NT2/D1 (cell line): ENCODE results near the gene KCTD10.

Experiments
- DNase-seq: peaks from one replicate; pipeline ENCODE4 v3.0.0-alpha.2; 2011; ENCODE audit warnings: low read depth, low spot score
- H3K27me3 ChIP-seq: 2 replicates; pipeline ENCODE4 v1.6.0; 2011; ENCODE audit warnings: mild to moderate bottlenecking; ENCODE audit not compliant: insufficient read length, insufficient read depth
- H3K36me3 ChIP-seq: 2 replicates; pipeline ENCODE4 v1.6.1; 2011; ENCODE audit warnings: mild to moderate bottlenecking, low read length, mixed read lengths; ENCODE audit not compliant: insufficient read depth, insufficient read length
- H3K4me1 ChIP-seq: 2 replicates; pipeline ENCODE4 v1.5.1; 2011; ENCODE audit not compliant: insufficient read depth, insufficient read length
- H3K4me3 ChIP-seq: 2 replicates; pipeline ENCODE4 v1.5.1; 2011; ENCODE audit warnings: low read depth; ENCODE audit not compliant: insufficient read length
- H3K9ac ChIP-seq: 2 replicates; pipeline ENCODE4 v1.6.0; 2011; ENCODE audit warnings: low read depth; ENCODE audit not compliant: insufficient read length
- H3K9me3 ChIP-seq: 2 replicates; pipeline ENCODE4 v1.5.1; 2011; ENCODE audit warnings: mild to moderate bottlenecking, low read length; ENCODE audit not compliant: insufficient read depth
- SUZ12 ChIP-seq: IDR thresholded peaks from 2 replicates; pipeline ENCODE4 v1.6.1; 2011; ENCODE audit not compliant: insufficient read length, insufficient read depth; ENCODE audit errors: extremely low read depth
- YY1 ChIP-seq: IDR thresholded peaks from 2 replicates; pipeline ENCODE4 v1.6.1; 2011; ENCODE audit not compliant: insufficient read length, insufficient read depth
- ZNF274 ChIP-seq: IDR thresholded peaks from 2 replicates; pipeline ENCODE4 v1.6.1; 2011; ENCODE audit warnings: mild to moderate bottlenecking, low read depth, low read length

The KCTD10 gene

DNA sequence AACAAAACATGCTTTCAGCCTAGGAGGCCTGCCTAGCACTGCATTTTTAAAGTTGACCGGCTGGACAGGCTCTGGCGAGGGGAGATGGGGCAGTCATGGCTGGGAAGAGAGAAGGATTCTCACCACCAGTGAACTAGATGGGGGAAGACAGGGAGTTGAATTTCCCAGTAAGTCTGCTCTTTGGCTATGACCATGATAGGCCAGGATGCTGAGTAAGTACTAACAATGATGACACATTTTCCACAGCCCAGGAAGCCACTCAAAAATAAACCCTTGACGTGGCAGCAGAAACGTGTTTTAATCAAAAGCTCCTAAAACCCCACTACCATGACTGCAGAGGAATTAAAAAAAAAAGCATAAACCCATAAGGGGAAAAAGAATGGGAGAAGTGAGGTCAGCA is 19.0 kb downstream of the KCTD10 start:
- DNase-seq = no peak
- peaks cover 70% of the 10 kb centered on the region for H3K36me3 ChIP-seq
- H3K4me1 ChIP-seq = peaks cover 29% of the 10 kb centered on the region
- peak overlapping the region; percentile 3 for H3K4me3 ChIP-seq
- H3K9me3 ChIP-seq = no peaks in the 10 kb centered on the region
- no peak for TF ChIP-seq YY1
- TF ChIP-seq SUZ12 = no peak
- no peak for TF ChIP-seq ZNF274
- no peaks in the 10 kb centered on the region for H3K27me3 ChIP-seq
- peak overlapping the region; percentile 65 for H3K9ac ChIP-seq

DNA sequence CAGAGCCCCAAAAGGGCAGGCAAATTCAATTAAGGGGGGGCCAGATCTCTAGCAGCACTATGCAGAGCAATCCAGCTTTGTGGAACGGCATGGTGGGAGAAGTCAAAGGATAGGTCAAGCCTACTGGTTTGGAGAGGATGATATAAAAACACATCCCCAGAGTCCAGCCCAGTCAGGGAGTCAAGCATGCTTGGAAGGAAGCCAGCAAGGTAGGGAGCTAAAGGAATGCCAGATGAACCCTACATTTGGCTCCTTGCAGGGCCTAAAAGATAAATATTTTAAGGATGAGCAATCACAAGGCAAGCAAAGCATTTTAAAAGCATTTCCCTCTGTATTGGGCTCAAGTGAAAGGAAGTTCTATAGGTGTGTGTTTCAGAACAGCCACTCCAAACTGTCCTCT is 21.4 kb downstream of the KCTD10 start:
- no peak for DNase-seq
- Histone ChIP-seq H3K9me3 (no peaks in the 10 kb centered on the region), H3K36me3 (peaks cover 88% of the 10 kb centered on the region), H3K4me3 (no peak overlapping the region), H3K4me1 (peaks cover 16% of the 10 kb centered on the region), H3K9ac (no peak overlapping the region), H3K27me3 (no peaks in the 10 kb centered on the region)
- TF ChIP-seq ZNF274 (no peak), YY1 (no peak), SUZ12 (no peak)

DNA sequence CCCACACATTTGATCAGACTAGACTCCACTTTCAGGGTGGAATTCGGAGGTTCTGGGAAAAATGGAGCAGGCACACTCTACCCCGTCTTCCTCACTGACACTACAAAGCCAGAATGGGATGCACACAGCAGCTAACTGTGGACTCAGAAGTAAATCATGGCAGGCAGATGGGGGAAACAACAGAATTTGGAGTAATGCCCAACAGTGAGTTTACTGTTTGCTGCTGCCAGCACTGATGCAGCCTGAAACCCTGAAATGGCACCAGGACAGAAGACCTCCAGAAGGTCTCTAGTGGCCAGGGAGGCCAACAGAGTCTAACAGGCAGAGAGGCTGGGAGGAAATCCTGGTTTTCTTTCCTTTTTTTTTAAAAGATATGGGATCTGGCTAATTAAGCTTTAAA is 24.6 kb downstream of the KCTD10 start:
- DNase-seq = no peak
- Histone ChIP-seq H3K36me3 (peaks cover 97% of the 10 kb centered on the region), H3K9me3 (no peaks in the 10 kb centered on the region), H3K4me3 (no peak overlapping the region), H3K4me1 (no peaks in the 10 kb centered on the region), H3K27me3 (no peaks in the 10 kb centered on the region), H3K9ac (no peak overlapping the region)
- no peak for TF ChIP-seq ZNF274
- no peak for TF ChIP-seq SUZ12
- TF ChIP-seq YY1 = no peak

DNA sequence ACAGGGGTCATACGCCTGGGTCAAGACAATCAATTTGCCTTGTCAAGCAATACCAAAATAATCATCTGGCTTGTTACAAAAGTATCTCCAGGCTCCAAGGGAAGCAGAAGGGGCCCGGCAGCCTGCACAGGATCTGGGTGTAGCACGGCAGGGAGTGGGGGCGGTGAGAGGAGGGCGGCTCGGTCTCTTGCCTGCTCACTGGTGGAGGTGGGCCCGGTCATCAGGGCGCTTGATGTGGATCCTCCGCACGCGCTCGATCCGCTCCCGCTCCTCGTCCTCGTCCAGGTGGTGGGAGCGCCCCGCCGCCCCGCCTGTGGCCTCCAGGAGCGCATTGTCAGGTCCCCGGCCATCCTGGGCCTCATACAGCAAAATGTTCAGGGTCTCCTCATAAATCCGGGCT is 25.7 kb downstream of the KCTD10 start:
- no peaks in the 10 kb centered on the region for H3K9me3 ChIP-seq
- TF ChIP-seq YY1 (no peak), SUZ12 (no peak), ZNF274 (no peak)
- no peaks in the 10 kb centered on the region for H3K4me1 ChIP-seq
- H3K27me3 ChIP-seq = no peaks in the 10 kb centered on the region
- DNase-seq = no peak
- H3K9ac ChIP-seq = no peak overlapping the region
- H3K4me3 ChIP-seq = no peak overlapping the region
- peaks cover 97% of the 10 kb centered on the region for H3K36me3 ChIP-seq

DNA sequence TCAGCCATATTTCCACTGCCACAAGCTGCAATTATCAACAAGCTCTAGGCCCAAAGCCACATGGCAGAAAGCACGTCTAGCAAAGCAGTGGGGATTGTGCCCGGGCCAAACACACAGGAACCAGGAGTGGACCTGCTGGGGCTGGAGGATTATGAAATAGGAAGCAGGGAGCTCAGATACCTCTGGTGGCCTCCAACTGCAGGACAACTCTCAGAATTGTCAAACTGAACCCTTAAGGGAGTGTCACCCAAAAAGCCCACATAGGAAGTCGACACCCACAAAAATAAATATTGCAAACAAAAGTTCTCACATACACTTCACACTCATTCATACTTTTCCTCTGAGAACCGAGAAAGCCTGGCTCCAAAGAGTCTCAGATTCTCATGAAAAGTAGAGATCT is 26.1 kb downstream of the KCTD10 start:
- no peaks in the 10 kb centered on the region for H3K27me3 ChIP-seq
- no peaks in the 10 kb centered on the region for H3K9me3 ChIP-seq
- H3K36me3 ChIP-seq = peaks cover 95% of the 10 kb centered on the region
- H3K4me3 ChIP-seq = no peak overlapping the region
- no peak for DNase-seq
- H3K9ac ChIP-seq = no peak overlapping the region
- H3K4me1 ChIP-seq = no peaks in the 10 kb centered on the region
- no peak for TF ChIP-seq SUZ12
- TF ChIP-seq ZNF274 = no peak
- no peak for TF ChIP-seq YY1

DNA sequence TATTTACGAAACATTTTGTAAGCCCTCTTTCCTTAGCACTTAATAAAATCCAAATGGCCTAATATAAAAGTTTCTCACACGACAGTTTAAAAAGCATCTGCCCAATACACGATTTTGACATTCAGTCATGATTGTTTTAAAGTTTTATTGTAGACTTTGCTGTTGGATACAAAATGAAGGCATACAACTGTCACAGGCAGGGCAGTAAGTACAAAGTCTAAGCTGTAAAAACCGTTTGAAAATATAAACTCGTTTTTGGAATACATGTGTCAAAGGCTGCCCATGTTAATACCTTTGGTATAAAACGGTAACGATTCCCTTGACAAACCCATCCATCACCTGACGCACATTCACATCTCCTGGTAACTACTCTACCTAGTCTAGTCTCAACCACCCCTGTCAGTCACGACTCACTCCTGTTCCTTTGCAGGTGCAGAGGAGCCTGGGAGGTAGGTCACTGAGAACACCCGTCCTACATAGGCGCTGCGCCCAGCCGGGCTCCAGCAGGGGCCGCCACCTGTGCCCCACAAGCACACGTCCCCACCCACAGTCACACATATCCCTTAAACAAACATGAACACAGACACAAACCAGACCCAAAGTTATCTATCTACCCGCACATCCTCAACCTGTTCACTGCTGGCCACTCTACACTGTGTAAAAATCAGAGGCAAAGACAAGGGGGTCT is 27.1 kb downstream of the KCTD10 start:
- no peaks in the 10 kb centered on the region for H3K9me3 ChIP-seq
- DNase-seq = no peak
- TF ChIP-seq ZNF274 (no peak), SUZ12 (no peak), YY1 (no peak)
- no peaks in the 10 kb centered on the region for H3K4me1 ChIP-seq
- no peak overlapping the region for H3K4me3 ChIP-seq
- H3K9ac ChIP-seq = no peak overlapping the region
- peaks cover 93% of the 10 kb centered on the region for H3K36me3 ChIP-seq
- no peaks in the 10 kb centered on the region for H3K27me3 ChIP-seq

DNA sequence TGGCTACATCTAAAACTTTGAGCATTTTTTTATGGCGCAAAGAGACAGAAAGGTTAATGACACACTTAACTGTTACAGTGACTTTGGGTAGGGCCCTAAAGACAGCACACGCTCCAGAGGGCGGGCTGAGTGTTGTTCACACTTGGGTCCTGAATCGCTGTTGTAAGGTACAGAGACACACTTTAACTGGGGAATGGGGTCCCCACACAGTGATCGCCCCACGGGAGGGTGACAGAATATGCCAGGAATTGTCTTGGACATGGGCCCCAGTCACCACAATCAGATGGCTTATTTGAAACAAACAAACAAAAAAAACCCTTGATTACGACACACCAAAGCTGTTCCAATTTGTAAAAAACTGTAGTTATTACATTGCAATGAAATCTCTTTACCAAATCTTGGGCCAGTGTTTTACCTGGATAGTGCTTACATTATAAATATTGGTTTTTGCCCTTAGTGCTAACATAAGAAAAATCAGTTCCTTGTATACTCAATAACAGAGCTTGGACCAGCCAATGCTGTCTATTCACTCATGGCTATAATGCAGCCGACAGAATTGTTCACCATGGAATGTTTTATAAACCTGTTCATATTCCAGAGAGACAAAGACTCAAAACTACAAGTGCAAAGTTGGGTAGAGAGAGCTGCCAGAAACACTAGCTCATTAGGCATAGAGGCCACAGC is 28.3 kb downstream of the KCTD10 start:
- no peak for TF ChIP-seq ZNF274
- TF ChIP-seq YY1 = no peak
- no peak for TF ChIP-seq SUZ12
- H3K4me1 ChIP-seq = no peaks in the 10 kb centered on the region
- peaks cover 85% of the 10 kb centered on the region for H3K36me3 ChIP-seq
- DNase-seq = no peak
- no peaks in the 10 kb centered on the region for H3K27me3 ChIP-seq
- no peak overlapping the region for H3K9ac ChIP-seq
- H3K4me3 ChIP-seq = no peak overlapping the region
- no peaks in the 10 kb centered on the region for H3K9me3 ChIP-seq
